HL-60 (cell line): ENCODE results near the gene CLDN2.
"Not testable (repeated sequence)": the region's sequence is repeated elsewhere in the genome, so short reads cannot be mapped to it uniquely, and the experiment has no call there.

Source experiments
- DNase-seq, 2 experiments: peaks; one replicate each; pipeline ENCODE4 v3.0.0-alpha.2; 2010 to 2020; ENCODE audit warnings: low read depth in 1 of 2, low spot score in 1 of 2
- H3K27ac ChIP-seq: fragments of 250-450 bp; sonication (Bioruptor Pico); replicated peaks from 2 replicates; pipeline ENCODE4 v1.5.1; 2020; ENCODE audit warnings: mild to moderate bottlenecking, moderate library complexity
- H3K27me3 ChIP-seq: fragments of 250-450 bp; sonication (Bioruptor Pico); 2 replicates; pipeline ENCODE4 v1.5.1; 2021; ENCODE audit warnings: mild to moderate bottlenecking, moderate library complexity; ENCODE audit not compliant: insufficient read depth, poor library complexity, severe bottlenecking
- H3K4me3 ChIP-seq: replicated peaks from 2 replicates; pipeline ENCODE4 v1.5.1; 2011; ENCODE audit warnings: mild to moderate bottlenecking, control low read depth, low read length; ENCODE audit not compliant: insufficient read depth
- CTCF ChIP-seq: IDR thresholded peaks from one replicate; pipeline ENCODE4 v1.5.1; 2011; ENCODE audit warnings: low read length, control low read depth, inconsistent platforms; ENCODE audit not compliant: insufficient read depth
- GABPA ChIP-seq: IDR thresholded peaks from 2 replicates; pipeline ENCODE4 v1.6.1; 2012; ENCODE audit warnings: low read depth
- POLR2AphosphoS5 ChIP-seq: IDR thresholded peaks from 2 replicates; pipeline ENCODE4 v1.6.1; 2012; ENCODE audit warnings: low read depth
- SPI1 ChIP-seq: IDR thresholded peaks from 2 replicates; pipeline ENCODE4 v1.6.1; 2012; ENCODE audit warnings: low read depth, mild to moderate bottlenecking, borderline replicate concordance
- TF ChIP-seq, protein P1 (sequence below): IDR thresholded peaks from 2 replicates; pipeline ENCODE4 v1.6.1; 2012; ENCODE audit warnings: low read depth; ENCODE audit not compliant: insufficient replicate concordance

CLDN2 gene

GRCh38 chrX:106963111-106963510, 42.9 kb downstream of the CLDN2 start:
- Histone ChIP-seq H3K27ac (no peak overlapping the region), H3K4me3 (no peak overlapping the region), H3K27me3 (peaks cover 5% of the 10 kb centered on the region)
- TF ChIP-seq GABPA (no peak), POLR2AphosphoS5 (no peak)
- TF ChIP-seq, protein P1, sequence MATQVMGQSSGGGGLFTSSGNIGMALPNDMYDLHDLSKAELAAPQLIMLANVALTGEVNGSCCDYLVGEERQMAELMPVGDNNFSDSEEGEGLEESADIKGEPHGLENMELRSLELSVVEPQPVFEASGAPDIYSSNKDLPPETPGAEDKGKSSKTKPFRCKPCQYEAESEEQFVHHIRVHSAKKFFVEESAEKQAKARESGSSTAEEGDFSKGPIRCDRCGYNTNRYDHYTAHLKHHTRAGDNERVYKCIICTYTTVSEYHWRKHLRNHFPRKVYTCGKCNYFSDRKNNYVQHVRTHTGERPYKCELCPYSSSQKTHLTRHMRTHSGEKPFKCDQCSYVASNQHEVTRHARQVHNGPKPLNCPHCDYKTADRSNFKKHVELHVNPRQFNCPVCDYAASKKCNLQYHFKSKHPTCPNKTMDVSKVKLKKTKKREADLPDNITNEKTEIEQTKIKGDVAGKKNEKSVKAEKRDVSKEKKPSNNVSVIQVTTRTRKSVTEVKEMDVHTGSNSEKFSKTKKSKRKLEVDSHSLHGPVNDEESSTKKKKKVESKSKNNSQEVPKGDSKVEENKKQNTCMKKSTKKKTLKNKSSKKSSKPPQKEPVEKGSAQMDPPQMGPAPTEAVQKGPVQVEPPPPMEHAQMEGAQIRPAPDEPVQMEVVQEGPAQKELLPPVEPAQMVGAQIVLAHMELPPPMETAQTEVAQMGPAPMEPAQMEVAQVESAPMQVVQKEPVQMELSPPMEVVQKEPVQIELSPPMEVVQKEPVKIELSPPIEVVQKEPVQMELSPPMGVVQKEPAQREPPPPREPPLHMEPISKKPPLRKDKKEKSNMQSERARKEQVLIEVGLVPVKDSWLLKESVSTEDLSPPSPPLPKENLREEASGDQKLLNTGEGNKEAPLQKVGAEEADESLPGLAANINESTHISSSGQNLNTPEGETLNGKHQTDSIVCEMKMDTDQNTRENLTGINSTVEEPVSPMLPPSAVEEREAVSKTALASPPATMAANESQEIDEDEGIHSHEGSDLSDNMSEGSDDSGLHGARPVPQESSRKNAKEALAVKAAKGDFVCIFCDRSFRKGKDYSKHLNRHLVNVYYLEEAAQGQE, result no peak
- DNase-seq, result no peak

- Histone ChIP-seq H3K27me3 (peaks cover 5% of the 10 kb centered on the region), H3K4me3 (no peak overlapping the region), H3K27ac (no peak overlapping the region)
- TF ChIP-seq SPI1 (no peak), GABPA (no peak), POLR2AphosphoS5 (no peak), CTCF (no peak)
- TF ChIP-seq, protein P1, result no peak
- DNase-seq, result no peak
These were observed 44.1 kb downstream of the CLDN2 start for GRCh38 chrX:106964290-106964689.

GRCh38 chrX:106966547-106966946, 46.3 kb downstream of the CLDN2 start:
- not testable (repeated sequence) for H3K4me3 ChIP-seq, DNase-seq, H3K27me3 ChIP-seq, H3K27ac ChIP-seq

- Histone ChIP-seq H3K27me3 (no peaks in the 10 kb centered on the region), H3K4me3 (no peak overlapping the region), H3K27ac (no peak overlapping the region)
- TF ChIP-seq GABPA (no peak), SPI1 (no peak), CTCF (no peak), POLR2AphosphoS5 (no peak)
- TF ChIP-seq, protein P1, result no peak
- no peak for DNase-seq
These were observed 52.7 kb downstream of the CLDN2 start for GRCh38 chrX:106972896-106973295.
